Measurements from ENCODE around the gene PRKAG2. TPM values are rescaled to one million over a fixed set of nuclear protein-coding genes. Genes with fewer than 3 reads are reported as not detected.

PRKAG2 gene
- total and polyA plus RNA-seq, 9 donors: 9.3 to 37.7 (median 22.6) TPM

- Histone ChIP-seq H3K36me3 (no peaks in the 10 kb centered on the region), H3K4me3 (no peak overlapping the region), H3K9me3 (no peaks in the 10 kb centered on the region), H3K4me1 (ENCODE audit: insufficient read depth) (no peaks in the 10 kb centered on the region), H3K27ac (no peak overlapping the region), H3K27me3 (no peaks in the 10 kb centered on the region)
- TF ChIP-seq POLR2A (IDR thresholded peaks at IDR 0.05) (no peak), EP300 (IDR thresholded peaks at IDR 0.05) (no peak), CTCF (IDR thresholded peaks at IDR 0.05) (no peak)
- WGBS, 3 donors: 78 to 85% (median 83%) methylated on average over 15 of the region's 15 CpGs
- intact Hi-C loops (cut with DNase I): no loop called here
- no peak for DNase-seq
Measured at GRCh38 chr7:151553356-151553755, 323.6 kb downstream of the PRKAG2 start.

- 67 to 78% (median 70%) methylated on average over 10 of the region's 10 CpGs for WGBS, 3 donors
- no peak overlapping the region for H3K27ac ChIP-seq
Measured at GRCh38 chr7:151552352-151553028, 324.4 kb downstream of the PRKAG2 start.

GRCh38 chr7:151551820-151552219 lies 325.1 kb downstream of the PRKAG2 start:
- Histone ChIP-seq H3K27ac (no peak overlapping the region), H3K4me3 (no peak overlapping the region), H3K4me1 (ENCODE audit: insufficient read depth) (no peaks in the 10 kb centered on the region), H3K9me3 (no peaks in the 10 kb centered on the region), H3K27me3 (no peaks in the 10 kb centered on the region), H3K36me3 (no peaks in the 10 kb centered on the region)
- intact Hi-C loops (cut with DNase I): no loop called here
- TF ChIP-seq POLR2A (IDR thresholded peaks at IDR 0.05) (no peak), EP300 (IDR thresholded peaks at IDR 0.05) (no peak), CTCF (IDR thresholded peaks at IDR 0.05) (no peak)
- DNase-seq: no peak
- 73 to 79% (median 78%) methylated on average over 7 of the region's 7 CpGs for WGBS, 3 donors

More at GRCh38 chr7:151552352-151553028, 324.4 kb downstream of the PRKAG2 start:
- no peak for DNase-seq
- Histone ChIP-seq H3K4me1 (ENCODE audit: insufficient read depth) (no peaks in the 10 kb centered on the region), H3K4me3 (no peak overlapping the region), H3K9me3 (no peaks in the 10 kb centered on the region), H3K27me3 (no peaks in the 10 kb centered on the region), H3K36me3 (no peaks in the 10 kb centered on the region)
- TF ChIP-seq CTCF (IDR thresholded peaks at IDR 0.05) (no peak), EP300 (IDR thresholded peaks at IDR 0.05) (no peak)
- intact Hi-C loops (cut with DNase I): no loop called here

- Histone ChIP-seq H3K27ac (no peak overlapping the region), H3K27me3 (no peaks in the 10 kb centered on the region), H3K36me3 (no peaks in the 10 kb centered on the region), H3K4me3 (no peak overlapping the region), H3K4me1 (ENCODE audit: insufficient read depth) (no peaks in the 10 kb centered on the region), H3K9me3 (no peaks in the 10 kb centered on the region)
- DNase-seq: no peak
- intact Hi-C loops (cut with DNase I): no loop called here
- WGBS, 3 donors: 15 to 27% (median 15%) methylated on average over 3 of the region's 3 CpGs
- TF ChIP-seq EP300 (IDR thresholded peaks at IDR 0.05) (no peak), POLR2A (IDR thresholded peaks at IDR 0.05) (no peak), CTCF (IDR thresholded peaks at IDR 0.05) (no peak)
Measured at GRCh38 chr7:151550656-151551286, 326.1 kb downstream of the PRKAG2 start.
